Tibial nerve (tissue), 3 donors: ENCODE results near the gene TNFRSF13B.

Source experiments
- CTCF ChIP-seq, 5 experiments: fragments of 200-600 bp in 3 of 5; fragments of 450-650 bp in 2 of 5; sonication (generic) in 3 of 5; IDR thresholded peaks; one replicate each; pipeline ENCODE4 v1.5.1; 2016 to 2019; ENCODE audit warnings: antibody characterized with exemption in 5 of 5, mild to moderate bottlenecking in 3 of 5, moderate library complexity in 2 of 5
- POLR2A ChIP-seq, 2 donors: fragments of 450-650 bp; IDR thresholded peaks; one replicate each; pipeline ENCODE4 v1.6.1; 2017; ENCODE audit warnings: antibody characterized with exemption in 2 of 2, mild to moderate bottlenecking in 2 of 2, moderate library complexity in 2 of 2

GRCh38 chr17:16924696-16925440 is 47.0 kb downstream of the TNFRSF13B start:
- TF ChIP-seq CTCF (IDR thresholded peaks at IDR 0.05) (no peak), POLR2A (IDR thresholded peaks at IDR 0.05) (no peak)
